Middle frontal gyrus (tissue), 1 donor: ENCODE data around the gene TNNI2.

Experiments
- DNase-seq: peaks from one replicate; pipeline ENCODE4 v3.0.0-alpha.2; 2015; ENCODE audit warnings: low spot score; ENCODE audit errors: extremely low spot score

TNNI2 gene

DNA sequence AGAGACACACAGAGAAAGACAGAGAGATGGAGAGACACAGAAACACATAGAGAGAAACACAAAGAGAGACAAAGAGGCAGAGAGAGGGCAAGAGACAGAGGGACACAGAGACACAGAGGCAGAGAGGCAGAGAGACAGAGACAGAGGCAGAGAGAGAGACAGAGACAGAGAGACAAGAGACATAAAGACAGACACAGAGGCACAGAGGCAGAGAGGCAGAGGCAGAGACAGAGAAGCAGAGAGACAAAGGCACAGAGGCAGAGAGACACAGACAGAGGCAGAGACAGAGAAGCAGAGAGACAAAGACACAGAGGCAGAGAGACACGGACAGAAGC lies 6.3 kb downstream of the TNNI2 start:
- DNase-seq: no peak

DNA sequence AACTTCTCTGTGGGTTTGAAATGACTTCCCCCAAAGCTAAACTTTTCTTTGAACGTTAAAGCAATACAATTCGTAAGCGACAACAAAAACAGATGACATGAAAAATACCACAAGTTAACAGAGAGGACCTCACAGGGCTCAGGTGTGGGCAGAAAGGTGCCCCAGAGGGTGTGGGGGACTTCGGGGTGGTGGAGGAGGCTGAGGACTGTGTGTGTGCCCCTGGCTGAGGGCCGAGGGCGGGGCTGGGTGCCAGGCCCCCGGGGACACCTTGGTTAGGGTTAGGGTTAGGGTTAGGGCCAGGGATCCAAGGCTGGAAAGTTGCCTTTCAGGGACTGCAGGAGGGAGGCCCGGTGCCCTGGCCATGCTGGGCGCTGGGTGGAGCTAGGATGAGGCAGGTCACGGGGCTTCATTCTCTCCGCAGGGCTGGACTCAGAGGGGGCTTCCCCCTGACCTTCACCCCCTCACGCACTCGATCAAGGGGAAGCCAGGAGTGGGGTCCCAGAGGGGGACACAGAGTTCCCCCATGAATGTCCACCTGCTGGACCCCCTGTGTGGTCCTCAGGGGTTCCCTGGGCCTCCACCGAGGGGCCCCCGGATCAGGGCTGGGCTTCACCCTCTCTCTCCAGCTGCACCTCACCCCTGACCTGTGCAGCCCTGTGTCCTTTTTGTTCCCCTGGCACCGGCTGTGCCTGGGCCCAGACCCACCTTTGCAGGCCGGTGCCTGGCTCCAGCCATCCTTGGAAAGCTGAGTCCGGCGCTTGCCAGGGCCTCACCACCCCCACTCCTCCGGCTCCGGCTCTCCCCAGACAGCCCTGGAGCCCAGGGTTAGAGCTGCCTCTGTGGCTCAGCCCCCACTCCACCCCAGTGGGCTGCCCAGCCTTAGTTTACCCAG lies 7.0 kb downstream of the TNNI2 start:
- DNase-seq: no peak

GRCh38 chr11:1846453-1846932 lies 7.7 kb downstream of the TNNI2 start:
- no peak for DNase-seq

- DNase-seq: no peak
Observed at GRCh38 chr11:1847006-1847735, 8.4 kb downstream of the TNNI2 start.

DNA sequence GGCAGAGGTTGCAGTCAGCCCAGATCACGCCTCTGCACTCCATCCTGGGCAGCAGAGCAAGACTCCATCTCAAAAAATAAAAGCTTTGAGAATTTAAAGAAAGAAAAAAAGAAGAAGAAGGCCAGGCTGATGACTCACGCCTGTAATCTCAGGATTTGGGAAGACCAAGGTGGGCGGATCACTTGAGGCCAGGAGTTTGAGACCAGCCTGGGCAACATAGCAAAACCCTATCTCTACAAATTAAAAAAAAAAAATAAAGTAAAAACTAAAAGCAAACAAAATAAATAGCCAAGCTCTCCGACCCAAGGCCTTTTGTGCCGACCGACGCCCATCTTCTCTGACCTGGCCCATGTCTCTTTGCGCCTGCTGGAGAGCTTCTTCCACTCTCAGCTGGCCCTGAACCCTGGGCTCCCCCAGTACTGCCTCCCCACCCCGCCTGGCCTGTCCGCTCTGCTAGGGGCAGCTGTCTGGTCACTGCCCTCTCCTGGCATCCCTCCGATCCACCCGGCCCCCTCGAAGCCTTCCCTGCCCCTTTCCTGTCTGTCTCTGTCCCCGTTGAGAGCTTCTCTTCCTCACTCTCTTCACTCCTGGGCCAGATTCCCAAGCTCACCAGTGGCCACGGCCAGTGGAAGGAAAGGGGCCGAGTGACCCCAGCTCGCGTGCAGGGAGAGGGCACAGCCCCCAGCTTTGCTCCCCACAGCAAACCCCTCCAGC lies 9.3 kb downstream of the TNNI2 start:
- DNase-seq: no peak

DNA sequence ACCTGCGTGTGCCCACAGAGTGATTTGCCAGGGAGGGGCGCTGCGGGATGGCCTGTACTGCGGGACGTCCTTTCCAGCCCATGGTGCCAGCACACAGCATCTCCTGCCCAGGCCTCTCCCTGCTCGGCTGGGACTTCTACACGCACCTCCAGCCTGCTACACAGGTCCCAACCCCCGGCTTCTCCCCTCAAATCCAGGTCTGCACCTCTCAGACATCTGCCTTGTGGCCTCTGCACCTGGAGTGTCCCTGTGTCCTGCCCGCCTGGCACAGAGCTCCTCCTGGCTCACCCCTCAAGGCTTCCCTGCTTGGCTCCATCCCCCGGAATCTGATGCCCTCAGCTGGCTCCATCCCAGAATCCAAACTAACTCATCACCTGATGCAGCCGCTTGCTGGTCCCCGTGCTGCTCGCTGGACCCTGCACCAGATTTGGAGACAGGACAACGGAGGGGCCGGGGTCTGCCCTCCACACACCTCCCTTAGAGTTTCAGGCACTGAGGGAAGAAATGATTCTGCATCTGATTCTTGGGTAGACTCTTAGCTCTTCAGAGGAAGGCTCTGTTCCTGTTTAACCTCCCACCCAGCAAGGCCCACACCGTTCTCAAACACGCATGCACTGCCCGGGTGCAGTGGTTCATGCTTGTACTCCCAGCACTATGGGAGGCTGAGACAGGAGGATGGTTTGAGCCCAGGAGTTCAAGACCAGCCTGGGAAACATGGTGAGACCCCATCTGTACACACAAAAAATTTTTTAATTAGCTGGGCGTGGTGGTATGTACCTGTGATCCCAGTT lies 10.1 kb downstream of the TNNI2 start:
- no peak for DNase-seq

- DNase-seq: no peak
Observed at GRCh38 chr11:1851468-1852180, 12.8 kb downstream of the TNNI2 start.

DNA sequence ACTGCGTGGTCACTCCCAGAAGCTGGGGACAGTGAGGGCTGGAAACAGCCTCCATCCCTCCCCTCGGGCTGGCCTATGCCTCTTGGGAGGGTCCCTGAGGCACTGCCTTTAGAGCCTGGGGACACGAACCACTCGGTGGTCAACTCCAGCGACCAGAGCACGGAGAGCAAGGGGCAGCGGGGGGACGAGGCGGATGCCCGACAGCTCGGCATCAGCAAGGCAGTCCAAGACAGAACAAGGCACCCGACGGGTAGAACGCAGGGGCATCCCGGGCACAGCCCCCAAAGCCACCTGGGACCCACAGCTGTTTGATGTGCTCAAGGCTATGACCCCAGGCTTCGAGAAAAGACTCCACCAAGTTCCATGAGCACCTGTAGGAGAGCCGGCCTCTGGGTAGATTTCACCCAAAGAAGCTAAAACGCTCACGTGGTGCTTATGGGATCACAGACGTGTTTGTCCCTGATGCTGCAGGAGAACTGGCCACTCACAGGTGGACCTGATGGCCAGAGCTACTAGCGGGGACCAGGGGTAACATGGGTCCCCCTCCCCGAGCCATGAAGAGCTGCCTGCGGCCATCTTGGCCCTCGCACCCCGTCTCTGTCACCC lies 13.6 kb downstream of the TNNI2 start:
- DNase-seq: no peak

DNA sequence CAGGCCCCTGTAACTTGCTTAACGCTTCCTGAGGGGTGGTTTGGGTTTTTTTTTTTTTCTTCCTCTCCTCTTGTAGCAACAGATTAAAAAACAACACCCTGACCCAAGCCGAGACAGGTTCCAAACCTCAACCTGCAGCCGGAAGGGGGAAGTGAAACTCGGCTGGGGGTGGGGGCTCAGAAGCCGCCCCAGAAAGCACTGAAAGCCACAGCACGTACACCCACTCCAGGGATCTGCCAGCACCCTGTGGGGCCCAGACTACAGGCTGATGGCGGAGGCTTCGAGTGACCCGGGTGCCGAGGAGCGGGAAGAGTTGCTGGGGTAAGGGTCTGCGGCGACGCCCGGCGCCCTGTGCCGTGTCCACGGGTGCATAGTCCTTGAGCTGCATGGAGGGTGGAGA lies 14.1 kb downstream of the TNNI2 start, which contains the start of gene LSP1:
Gene LSP1 (plus strand): TSS at position 208 of the 400 bp plus-strand sequence. CDS start 61 bp downstream, at position 269.
- DNase-seq: no peak

- DNase-seq: no peak
Observed at GRCh38 chr11:1853376-1854131, 14.8 kb downstream of the TNNI2 start.

DNA sequence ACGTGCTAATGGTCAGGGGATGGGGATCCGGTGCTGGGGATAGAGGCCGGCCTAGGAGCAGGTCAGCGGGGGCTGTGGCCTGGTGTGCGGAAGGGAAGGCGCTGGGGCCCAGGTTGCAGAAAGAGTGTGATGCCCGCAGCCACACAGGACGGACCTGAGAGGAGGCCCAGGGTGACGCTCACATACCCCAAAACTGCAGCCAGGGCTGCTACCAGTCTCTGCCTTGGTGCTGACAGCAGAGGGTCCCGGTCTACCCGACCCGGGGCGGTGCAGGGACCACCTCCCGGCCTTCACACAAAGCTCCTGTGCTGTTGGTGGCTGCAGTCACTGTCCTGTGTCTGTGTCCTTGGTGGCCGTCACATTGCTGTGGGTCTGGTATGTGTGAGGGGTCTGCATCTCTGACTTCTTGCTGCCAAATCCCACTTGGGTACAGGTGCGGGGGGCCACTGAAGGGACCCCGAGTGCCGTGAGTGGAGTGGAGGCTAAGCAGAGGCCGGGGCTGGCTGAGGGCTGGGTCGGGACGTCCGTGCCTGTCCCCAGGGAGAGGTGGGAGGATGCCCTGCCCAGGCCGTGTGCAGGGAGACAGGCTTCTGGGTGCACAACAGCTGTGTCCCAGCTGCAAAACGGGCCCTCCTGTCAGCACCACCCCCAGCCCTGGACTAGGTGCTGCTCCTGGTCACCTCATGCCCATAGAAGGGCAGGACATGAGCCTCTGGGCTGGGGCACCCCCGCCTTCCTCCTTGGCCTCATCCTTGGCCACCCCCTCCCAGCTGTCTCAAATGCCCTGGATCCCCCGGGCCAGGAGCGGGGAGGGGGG lies 15.6 kb downstream of the TNNI2 start:
- no peak for DNase-seq

DNA sequence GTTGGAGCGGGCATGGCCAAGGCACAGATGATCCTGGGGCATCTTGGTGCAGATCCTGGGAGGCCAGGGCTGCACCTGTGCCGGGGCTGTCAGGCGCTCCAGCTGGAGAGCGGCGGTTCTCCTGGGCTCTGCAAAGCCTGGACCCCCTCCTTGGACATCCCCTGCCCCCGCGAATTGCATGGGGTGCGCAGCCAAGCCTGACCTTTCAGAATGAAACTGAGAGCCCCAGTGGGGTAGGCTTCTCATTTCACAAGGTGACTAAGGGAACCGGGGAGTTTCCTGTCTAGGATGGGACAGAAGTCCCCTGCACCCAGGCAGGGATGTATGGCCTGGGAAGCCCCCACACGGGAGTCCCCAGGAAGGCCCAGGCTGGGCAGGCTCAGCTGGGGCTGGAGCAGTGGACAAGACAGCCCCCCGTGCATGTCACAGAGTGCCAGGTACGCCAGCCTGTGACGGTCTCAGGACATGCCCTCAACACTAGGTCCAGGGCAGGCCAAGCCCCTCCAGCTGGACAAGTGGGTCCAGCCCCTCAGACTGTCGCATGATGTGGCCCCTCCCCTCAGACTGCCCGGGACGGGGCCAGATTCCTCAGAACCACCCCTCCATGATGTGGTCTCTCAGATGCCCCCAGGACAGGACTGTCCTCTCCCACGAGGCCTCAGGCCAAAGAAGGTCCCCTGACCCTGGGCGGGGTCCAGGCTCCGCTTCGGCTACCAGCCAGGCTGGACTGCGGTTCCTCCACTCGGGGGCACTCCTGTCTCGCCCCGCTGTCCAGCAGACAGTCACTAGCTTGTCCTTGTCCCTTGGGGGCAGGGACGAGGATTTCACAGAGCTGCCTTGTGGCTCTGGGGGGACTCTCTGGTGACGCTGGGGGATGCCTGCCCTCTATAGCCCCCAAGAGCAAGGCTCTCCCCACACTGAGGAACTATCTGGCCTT lies 16.4 kb downstream of the TNNI2 start:
- no peak for DNase-seq

GRCh38 chr11:1855886-1856265 lies 17.1 kb downstream of the TNNI2 start:
- no peak for DNase-seq

GRCh38 chr11:1856306-1857005 lies 17.7 kb downstream of the TNNI2 start:
- DNase-seq: no peak

- no peak for DNase-seq
Observed at GRCh38 chr11:1857064-1857463, 18.3 kb downstream of the TNNI2 start.

GRCh38 chr11:1858154-1858553 lies 19.4 kb downstream of the TNNI2 start:
- DNase-seq: no peak

- no peak for DNase-seq
Observed at GRCh38 chr11:1858576-1858975, 19.8 kb downstream of the TNNI2 start.
